Fibroblast of lung (primary cell): ENCODE results near the gene SCAPER.

ENCODE experiments used
- EZH2 ChIP-seq: IDR thresholded peaks from 2 replicates; pipeline ENCODE4 v1.5.1; 2012; ENCODE audit warnings: low read length, control low read depth, mild to moderate bottlenecking; ENCODE audit errors: missing control alignments
- TF ChIP-seq, protein P1 (sequence below), 2 donors: IDR thresholded peaks in 1 of 2; conservative IDR thresholded peaks in 1 of 2; 1 replicate in 1 of 2; 2 replicates in 1 of 2; pipeline ENCODE4 v1.5.1; 2011 to 2012; ENCODE audit warnings: low read length in 2 of 2, control low read depth in 1 of 2, inconsistent platforms in 1 of 2, low read depth in 1 of 2, mild to moderate bottlenecking in 1 of 2

DNA sequence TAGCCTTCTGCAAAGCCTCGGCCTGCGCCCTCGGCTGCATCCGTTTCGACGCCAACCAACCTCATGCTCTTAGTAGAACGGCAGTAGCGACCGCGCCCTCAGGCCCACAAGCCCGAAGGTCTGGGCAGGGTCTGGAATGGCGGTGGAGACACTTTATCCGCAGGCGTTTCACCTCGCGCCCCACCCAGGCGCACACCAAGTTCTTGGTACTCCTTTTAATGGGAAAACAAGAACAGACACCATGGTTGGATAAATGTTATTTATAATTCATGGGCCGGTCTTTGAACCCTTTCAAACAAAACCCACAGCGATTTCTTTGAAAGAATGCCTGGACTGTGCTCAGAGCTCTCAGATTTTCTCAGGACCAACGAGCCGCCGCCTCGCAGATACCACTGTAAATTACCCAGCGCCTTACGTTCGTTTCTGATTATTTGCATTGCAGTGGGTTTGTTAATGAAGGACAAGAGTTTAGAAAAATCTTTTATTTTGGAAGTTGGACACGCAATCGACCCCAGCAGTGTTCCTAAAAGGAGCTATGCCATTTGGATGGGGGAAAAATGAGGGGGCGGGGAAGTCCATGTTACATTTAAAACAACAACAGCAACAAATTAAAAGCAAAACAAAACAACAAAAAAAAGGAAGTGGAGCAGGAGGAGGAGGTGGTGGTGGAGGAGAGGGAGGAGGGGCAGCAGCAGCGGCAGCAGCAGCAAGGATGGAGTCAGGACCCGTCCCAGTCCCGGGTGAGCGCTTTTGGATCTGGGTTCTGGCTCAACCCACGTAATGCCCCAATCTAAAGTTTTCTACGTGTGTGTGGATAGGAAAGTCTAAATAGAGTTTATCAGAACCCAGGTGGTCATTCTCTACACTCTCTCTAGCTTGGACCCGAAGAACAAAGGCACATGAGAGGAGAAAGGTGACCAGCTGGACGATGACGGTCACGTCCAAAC lies 569.6 kb downstream of the SCAPER start:
- TF ChIP-seq, protein P1, sequence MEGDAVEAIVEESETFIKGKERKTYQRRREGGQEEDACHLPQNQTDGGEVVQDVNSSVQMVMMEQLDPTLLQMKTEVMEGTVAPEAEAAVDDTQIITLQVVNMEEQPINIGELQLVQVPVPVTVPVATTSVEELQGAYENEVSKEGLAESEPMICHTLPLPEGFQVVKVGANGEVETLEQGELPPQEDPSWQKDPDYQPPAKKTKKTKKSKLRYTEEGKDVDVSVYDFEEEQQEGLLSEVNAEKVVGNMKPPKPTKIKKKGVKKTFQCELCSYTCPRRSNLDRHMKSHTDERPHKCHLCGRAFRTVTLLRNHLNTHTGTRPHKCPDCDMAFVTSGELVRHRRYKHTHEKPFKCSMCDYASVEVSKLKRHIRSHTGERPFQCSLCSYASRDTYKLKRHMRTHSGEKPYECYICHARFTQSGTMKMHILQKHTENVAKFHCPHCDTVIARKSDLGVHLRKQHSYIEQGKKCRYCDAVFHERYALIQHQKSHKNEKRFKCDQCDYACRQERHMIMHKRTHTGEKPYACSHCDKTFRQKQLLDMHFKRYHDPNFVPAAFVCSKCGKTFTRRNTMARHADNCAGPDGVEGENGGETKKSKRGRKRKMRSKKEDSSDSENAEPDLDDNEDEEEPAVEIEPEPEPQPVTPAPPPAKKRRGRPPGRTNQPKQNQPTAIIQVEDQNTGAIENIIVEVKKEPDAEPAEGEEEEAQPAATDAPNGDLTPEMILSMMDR (conservative IDR thresholded peaks at IDR 0.05 in 1 of 2, IDR thresholded peaks at IDR 0.05 in 1 of 2; ENCODE audit: low read depth in 1 of 2, low read length in 2 of 2), result no peak
- TF ChIP-seq EZH2, result peak; percentile 67
